NT2/D1 (cell line): ENCODE data around the gene TMEM140.

Experiments used
- DNase-seq: peaks from one replicate; pipeline ENCODE4 v3.0.0-alpha.2; 2011; ENCODE audit warnings: low read depth, low spot score
- H3K27me3 ChIP-seq: 2 replicates; pipeline ENCODE4 v1.6.0; 2011; ENCODE audit warnings: mild to moderate bottlenecking; ENCODE audit not compliant: insufficient read length, insufficient read depth
- H3K36me3 ChIP-seq: 2 replicates; pipeline ENCODE4 v1.6.1; 2011; ENCODE audit warnings: mild to moderate bottlenecking, low read length, mixed read lengths; ENCODE audit not compliant: insufficient read depth, insufficient read length
- H3K4me1 ChIP-seq: 2 replicates; pipeline ENCODE4 v1.5.1; 2011; ENCODE audit not compliant: insufficient read depth, insufficient read length
- H3K4me3 ChIP-seq: 2 replicates; pipeline ENCODE4 v1.5.1; 2011; ENCODE audit warnings: low read depth; ENCODE audit not compliant: insufficient read length
- H3K9ac ChIP-seq: 2 replicates; pipeline ENCODE4 v1.6.0; 2011; ENCODE audit warnings: low read depth; ENCODE audit not compliant: insufficient read length
- H3K9me3 ChIP-seq: 2 replicates; pipeline ENCODE4 v1.5.1; 2011; ENCODE audit warnings: mild to moderate bottlenecking, low read length; ENCODE audit not compliant: insufficient read depth
- SUZ12 ChIP-seq: IDR thresholded peaks from 2 replicates; pipeline ENCODE4 v1.6.1; 2011; ENCODE audit not compliant: insufficient read length, insufficient read depth; ENCODE audit errors: extremely low read depth
- YY1 ChIP-seq: IDR thresholded peaks from 2 replicates; pipeline ENCODE4 v1.6.1; 2011; ENCODE audit not compliant: insufficient read length, insufficient read depth
- ZNF274 ChIP-seq: IDR thresholded peaks from 2 replicates; pipeline ENCODE4 v1.6.1; 2011; ENCODE audit warnings: mild to moderate bottlenecking, low read depth, low read length

The TMEM140 gene

GRCh38 chr7:135181929-135182678 is 34.2 kb downstream of the TMEM140 start:
- peaks cover 44% of the 10 kb centered on the region for H3K36me3 ChIP-seq
- peaks cover 3% of the 10 kb centered on the region for H3K4me1 ChIP-seq
- H3K9me3 ChIP-seq = peaks cover 54% of the 10 kb centered on the region
- no peak overlapping the region for H3K9ac ChIP-seq
- no peak for DNase-seq
- TF ChIP-seq ZNF274 (no peak), SUZ12 (no peak), YY1 (no peak)
- H3K27me3 ChIP-seq = no peaks in the 10 kb centered on the region
- no peak overlapping the region for H3K4me3 ChIP-seq

GRCh38 chr7:135183478-135183877 is 35.6 kb downstream of the TMEM140 start:
- H3K27me3 ChIP-seq = no peaks in the 10 kb centered on the region
- no peak overlapping the region for H3K9ac ChIP-seq
- H3K36me3 ChIP-seq = peaks cover 50% of the 10 kb centered on the region
- no peak overlapping the region for H3K4me3 ChIP-seq
- H3K4me1 ChIP-seq = no peaks in the 10 kb centered on the region
- TF ChIP-seq SUZ12 (no peak), ZNF274 (no peak), YY1 (no peak)
- peaks cover 49% of the 10 kb centered on the region for H3K9me3 ChIP-seq
- no peak for DNase-seq

DNA sequence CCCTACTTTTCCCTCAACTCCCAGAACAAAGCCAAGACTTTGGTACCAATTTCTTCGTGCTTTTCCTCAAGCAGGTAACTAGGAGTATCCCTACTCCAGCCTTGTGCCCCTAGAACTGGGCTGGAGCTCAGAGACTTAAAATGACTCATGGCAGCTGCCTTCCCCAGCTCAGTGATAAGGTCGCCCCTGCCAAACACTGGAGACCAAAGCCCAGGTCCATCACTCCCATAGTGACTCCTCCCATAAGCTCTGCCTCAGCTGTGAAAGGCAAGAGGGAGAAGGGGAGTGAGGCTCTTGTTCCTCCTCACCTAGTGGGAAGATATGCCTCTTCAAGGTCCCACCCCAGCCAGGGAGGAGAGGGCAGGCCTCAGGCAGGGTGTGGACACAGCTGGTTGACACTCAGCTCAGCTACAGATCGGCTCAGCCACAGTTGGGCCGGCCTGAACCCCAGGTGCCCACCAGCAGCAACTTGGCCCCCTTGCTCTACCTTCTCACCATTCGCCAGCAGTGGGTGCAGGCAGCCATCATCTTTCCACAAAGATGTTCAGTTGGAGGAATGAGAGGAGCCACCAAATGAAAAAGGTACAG is 36.5 kb downstream of the TMEM140 start:
- DNase-seq = no peak
- Histone ChIP-seq H3K4me1 (no peaks in the 10 kb centered on the region), H3K9me3 (peaks cover 40% of the 10 kb centered on the region), H3K4me3 (no peak overlapping the region), H3K27me3 (no peaks in the 10 kb centered on the region), H3K36me3 (peaks cover 59% of the 10 kb centered on the region), H3K9ac (no peak overlapping the region)
- TF ChIP-seq YY1 = no peak
- TF ChIP-seq SUZ12 = no peak
- TF ChIP-seq ZNF274 = no peak

DNA sequence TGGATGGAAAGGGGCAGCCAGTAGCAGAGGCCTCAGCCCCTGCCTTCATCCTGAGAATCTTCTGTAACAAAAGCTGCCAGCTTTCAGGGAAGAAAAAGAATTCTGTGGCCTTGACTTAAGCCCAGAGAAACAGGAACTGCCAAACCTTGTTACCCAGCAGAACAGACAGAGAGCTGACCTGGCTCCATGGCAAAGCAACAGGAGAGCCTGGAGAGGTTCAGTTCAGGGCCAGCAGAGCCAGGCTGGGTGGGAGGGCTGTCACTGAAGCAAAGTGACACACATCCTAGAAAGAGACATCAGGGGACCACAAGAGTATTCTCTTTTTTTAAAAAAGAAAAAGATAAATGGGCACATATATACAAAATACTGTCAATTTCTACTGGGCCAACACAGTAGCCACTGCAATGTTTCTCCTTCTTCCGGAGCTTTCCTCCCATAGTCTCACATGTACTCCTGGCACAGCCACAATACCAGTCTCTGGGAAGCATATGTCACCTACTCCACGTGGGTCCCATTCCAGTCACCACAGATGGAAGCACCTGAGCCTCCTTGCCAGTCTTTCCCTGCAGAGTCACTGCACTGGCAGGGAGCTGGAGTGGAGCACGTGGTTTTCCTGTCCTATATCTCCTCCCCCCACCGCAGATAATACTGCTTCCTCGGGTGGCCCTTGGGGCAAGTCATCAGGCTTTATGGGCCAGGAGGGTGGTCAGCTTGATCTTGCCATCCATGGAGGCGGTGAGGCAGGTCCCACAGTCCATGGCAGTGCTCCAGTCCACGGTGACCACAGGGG is 37.8 kb downstream of the TMEM140 start:
- Histone ChIP-seq H3K9ac (no peak overlapping the region), H3K36me3 (peaks cover 63% of the 10 kb centered on the region), H3K4me3 (no peak overlapping the region), H3K9me3 (peaks cover 27% of the 10 kb centered on the region), H3K4me1 (no peaks in the 10 kb centered on the region), H3K27me3 (no peaks in the 10 kb centered on the region)
- DNase-seq = no peak
- no peak for TF ChIP-seq ZNF274
- TF ChIP-seq SUZ12 = no peak
- TF ChIP-seq YY1 = no peak

DNA sequence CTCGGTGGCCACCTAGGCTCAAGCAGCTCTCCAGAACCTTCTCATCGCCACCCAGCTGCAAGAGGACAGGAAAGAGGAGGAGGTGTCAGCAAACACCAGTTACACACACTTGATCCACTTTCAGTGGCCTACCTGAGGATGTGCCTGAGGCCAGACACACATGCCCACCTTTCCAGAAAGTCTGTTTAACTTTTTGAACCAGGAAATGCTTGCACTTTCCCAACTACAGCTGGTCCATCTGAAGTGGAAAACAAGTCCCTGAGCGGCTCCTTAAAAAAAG is 38.3 kb downstream of the TMEM140 start:
- Histone ChIP-seq H3K9ac (no peak overlapping the region), H3K4me3 (no peak overlapping the region), H3K4me1 (no peaks in the 10 kb centered on the region), H3K36me3 (peaks cover 63% of the 10 kb centered on the region), H3K27me3 (no peaks in the 10 kb centered on the region), H3K9me3 (peaks cover 21% of the 10 kb centered on the region)
- DNase-seq = no peak
- no peak for TF ChIP-seq YY1
- no peak for TF ChIP-seq ZNF274
- TF ChIP-seq SUZ12 = no peak

GRCh38 chr7:135186841-135187253 is 39.0 kb downstream of the TMEM140 start:
- Histone ChIP-seq H3K9me3 (peaks cover 15% of the 10 kb centered on the region), H3K4me3 (no peak overlapping the region), H3K4me1 (no peaks in the 10 kb centered on the region), H3K27me3 (no peaks in the 10 kb centered on the region), H3K36me3 (peaks cover 61% of the 10 kb centered on the region), H3K9ac (no peak overlapping the region)
- TF ChIP-seq YY1 (no peak), SUZ12 (no peak), ZNF274 (no peak)
- no peak for DNase-seq
